Skin epidermis (tissue), 12 donors: Measurements from ENCODE around the gene MTIF3.
A peak's percentile ranks its signal among the peaks of the same experiment; 100 is the strongest.
"Not testable (repeated sequence)": the region's sequence is repeated elsewhere in the genome, so short reads cannot be mapped to it uniquely, and the experiment has no call there.

Experiments
- H3K27ac ChIP-seq, 21 experiments: fragments of 200-600 bp; sonication (generic) in 11 of 21; one replicate each; pipeline ENCODE4 v1.5.0; 2020; ENCODE audit warnings: mild to moderate bottlenecking in 3 of 21, inconsistent platforms in 2 of 21, moderate library complexity in 2 of 21
- H3K4me3 ChIP-seq, 7 experiments: fragments of 200-600 bp; sonication (generic) in 2 of 7; one replicate each; pipeline ENCODE4 v1.5.0; 2020; ENCODE audit warnings: inconsistent platforms in 2 of 7, mild to moderate bottlenecking in 2 of 7, moderate library complexity in 1 of 7

Gene MTIF3

GRCh38 chr13:27423333-27423732, 27.0 kb downstream of the MTIF3 start:
- no peak overlapping the region for H3K4me3 ChIP-seq
- peak overlapping the region in 1 of 21 experiments; percentile 98 for H3K27ac ChIP-seq

- Histone ChIP-seq H3K4me3 (no peak overlapping the region), H3K27ac (no peak overlapping the region)
Observed at GRCh38 chr13:27421101-27421871, 29.1 kb downstream of the MTIF3 start.

- H3K4me3 ChIP-seq: no peak overlapping the region
- H3K27ac ChIP-seq: no peak overlapping the region
Observed at GRCh38 chr13:27419328-27419727, 31.0 kb downstream of the MTIF3 start.

GRCh38 chr13:27415116-27415515, 35.2 kb downstream of the MTIF3 start:
- Histone ChIP-seq H3K4me3 (no peak overlapping the region), H3K27ac (no peak overlapping the region)

GRCh38 chr13:27411341-27411740, 39.0 kb downstream of the MTIF3 start:
- Histone ChIP-seq H3K27ac (no peak overlapping the region), H3K4me3 (no peak overlapping the region)

- no peak overlapping the region for H3K27ac ChIP-seq
- no peak overlapping the region for H3K4me3 ChIP-seq
Observed at GRCh38 chr13:27409013-27409412, 41.4 kb downstream of the MTIF3 start.

- Histone ChIP-seq H3K4me3 (no peak overlapping the region), H3K27ac (no peak overlapping the region)
Observed at GRCh38 chr13:27408074-27408473, 42.3 kb downstream of the MTIF3 start.

- Histone ChIP-seq H3K27ac (no peak overlapping the region), H3K4me3 (no peak overlapping the region)
Observed at GRCh38 chr13:27406178-27406939, 44.0 kb downstream of the MTIF3 start.

GRCh38 chr13:27405546-27406134, 44.7 kb downstream of the MTIF3 start:
- Histone ChIP-seq H3K27ac (no peak overlapping the region), H3K4me3 (no peak overlapping the region)

GRCh38 chr13:27404680-27405079, 45.7 kb downstream of the MTIF3 start:
- H3K27ac ChIP-seq: no peak overlapping the region
- H3K4me3 ChIP-seq: no peak overlapping the region

- no peak overlapping the region for H3K4me3 ChIP-seq
- H3K27ac ChIP-seq: peak overlapping the region in 6 of 21 experiments; percentile 23 to 75 (median 50)
Observed at GRCh38 chr13:27403727-27404385, 46.5 kb downstream of the MTIF3 start.

GRCh38 chr13:27403203-27403678, 47.1 kb downstream of the MTIF3 start:
- no peak overlapping the region for H3K4me3 ChIP-seq
- peak overlapping the region in 5 of 21 experiments; percentile 20 to 69 (median 35) for H3K27ac ChIP-seq

- no peak overlapping the region for H3K4me3 ChIP-seq
- H3K27ac ChIP-seq: peak overlapping the region in 2 of 21 experiments; percentile 38 to 45
Observed at GRCh38 chr13:27401210-27401609, 49.2 kb downstream of the MTIF3 start.

- H3K27ac ChIP-seq, H3K4me3 ChIP-seq: not testable (repeated sequence)
Observed at GRCh38 chr13:27400405-27400804, 50.0 kb downstream of the MTIF3 start.

GRCh38 chr13:27398360-27398759, 52.0 kb downstream of the MTIF3 start:
- Histone ChIP-seq H3K27ac (no peak overlapping the region), H3K4me3 (no peak overlapping the region)

- Histone ChIP-seq H3K4me3 (no peak overlapping the region), H3K27ac (no peak overlapping the region)
Observed at GRCh38 chr13:27396252-27396846, 54.0 kb downstream of the MTIF3 start.

- H3K4me3 ChIP-seq: no peak overlapping the region
- H3K27ac ChIP-seq: no peak overlapping the region
Observed at GRCh38 chr13:27395007-27395510, 55.3 kb downstream of the MTIF3 start.

GRCh38 chr13:27393101-27393500, 57.3 kb downstream of the MTIF3 start:
- no peak overlapping the region for H3K4me3 ChIP-seq

GRCh38 chr13:27391471-27391870, 58.9 kb downstream of the MTIF3 start:
- Histone ChIP-seq H3K4me3 (no peak overlapping the region), H3K27ac (no peak overlapping the region)

More at GRCh38 chr13:27393101-27393500, 57.3 kb downstream of the MTIF3 start:
- no peak overlapping the region for H3K27ac ChIP-seq
